Small intestine (tissue), 7 donors: Measurements from ENCODE around the gene BCAS1. TPM values are rescaled to one million over a fixed set of nuclear protein-coding genes. Genes with fewer than 3 reads are reported as not detected.
A peak's percentile ranks its signal among the peaks of the same experiment; 100 is the strongest.

Experiments
- DNase-seq, 2 donors: peaks; one replicate each; pipeline versions ENCODE4 v3.0.0 to v3.0.0-alpha.2; 2013
- FAIRE-seq: peaks from 2 replicates; lab custom pipeline; 2012; peaks lifted over from hg19 to GRCh38; lab: Jason Lieb, UNC
- H3K27ac ChIP-seq, 3 donors: one replicate each; pipeline ENCODE4 v1.5.1; 2013; ENCODE audit warnings: low read length in 2 of 3, mild to moderate bottlenecking in 2 of 3, control low read depth in 1 of 3, inconsistent platforms in 1 of 3, low read depth in 1 of 3, moderate library complexity in 1 of 3
- H3K27me3 ChIP-seq, 3 donors: one replicate each; pipeline ENCODE4 v1.6.1; 2013; ENCODE audit warnings: low read length in 3 of 3, inconsistent platforms in 1 of 3; ENCODE audit not compliant: control insufficient read depth in 3 of 3, insufficient read depth in 3 of 3
- H3K36me3 ChIP-seq, 3 donors: one replicate each; pipeline ENCODE4 v1.6.1; 2013; ENCODE audit warnings: low read length in 3 of 3, inconsistent platforms in 1 of 3, low read depth in 1 of 3, mild to moderate bottlenecking in 1 of 3, moderate library complexity in 1 of 3; ENCODE audit not compliant: control insufficient read depth in 3 of 3, insufficient read depth in 2 of 3
- H3K4me1 ChIP-seq, 3 donors: one replicate each; pipeline ENCODE4 v1.6.1; 2013; ENCODE audit warnings: low read length in 2 of 3, inconsistent platforms in 1 of 3, low read depth in 1 of 3, mild to moderate bottlenecking in 1 of 3, moderate library complexity in 1 of 3; ENCODE audit not compliant: control insufficient read depth in 3 of 3, insufficient read depth in 2 of 3
- H3K4me3 ChIP-seq, 3 donors: one replicate each; pipeline ENCODE4 v1.5.1; 2013; ENCODE audit warnings: low read length in 3 of 3, control low read depth in 1 of 3, inconsistent platforms in 1 of 3, low read depth in 1 of 3, mild to moderate bottlenecking in 1 of 3, moderate library complexity in 1 of 3
- H3K9me3 ChIP-seq, 2 donors: one replicate each; pipeline ENCODE4 v1.6.1; 2013; ENCODE audit warnings: low read depth in 1 of 2, low read length in 1 of 2; ENCODE audit not compliant: control insufficient read depth in 2 of 2, insufficient read depth in 1 of 2
- WGBS, 3 donors: extraction: QIAGEN DNeasy Blood & Tissue Kit; methylation state at CpG; one replicate each; pipeline ENCODE4 v1.1.7; 2013; 5-methylcytosine and 5-hydroxymethylcytosine counted together
- polyA plus RNA-seq, 4 donors: library from polyadenylated mRNA; stranded (reverse) in 3 of 4; unstranded in 1 of 4; fragments of 200-250 nt in 3 of 4; fragments of 120-200 nt in 1 of 4; gene quantifications; one replicate each; pipeline versions ENCODE4 v1.2.1 to v1.2.3, GENCODE V29; 2013
- donor health status: healthy with polysubstance abuse.
- donor health status: control.
- donor health status: control.
- donor health status: Bipolar disorder and iron deficiency.
- donor health status: healthy.

BCAS1 gene
- polyA plus RNA-seq, 4 donors, result 5.3 to 52.9 (median 30.8) TPM

DNA sequence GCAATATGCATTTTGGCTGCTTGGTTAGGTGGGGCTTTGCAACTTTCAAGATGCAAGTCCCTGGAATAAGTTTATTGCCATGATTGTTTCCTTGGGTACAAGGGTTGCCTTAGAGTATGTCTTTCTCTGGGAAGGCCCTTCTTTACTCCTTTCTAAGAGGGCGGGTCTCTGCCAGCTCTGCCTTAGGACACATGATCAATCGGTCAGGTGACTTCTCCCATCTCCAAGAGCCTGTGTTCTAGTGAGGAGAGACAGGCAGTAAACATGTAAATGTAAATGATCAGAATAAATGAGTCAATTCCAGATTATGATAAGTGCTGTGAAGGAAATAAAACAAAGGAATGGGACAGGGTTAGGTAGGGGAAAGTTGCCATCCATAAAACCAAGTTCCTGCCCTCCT lies 43.2 kb upstream of the BCAS1 start:
- peaks cover 0 to 4% of the 10 kb centered on the region in 2 donors for H3K9me3 ChIP-seq
- WGBS, 3 donors, result 26 to 60% (median 54%) methylated on average over 2 of the region's 2 CpGs
- DNase-seq (peak; percentile 72 to 90), FAIRE-seq (no peak)
- H3K27me3 ChIP-seq, result no peaks in the 10 kb centered on the region
- peaks cover 3 to 12% (median 7%) of the 10 kb centered on the region in 3 donors for H3K4me1 ChIP-seq
- H3K27ac ChIP-seq, result peak overlapping the region in 1 of 3 donors; percentile 21
- no peaks in the 10 kb centered on the region for H3K36me3 ChIP-seq
- no peak overlapping the region for H3K4me3 ChIP-seq

- peak in 1 of 2 donors; percentile 32 for DNase-seq
- no peaks in the 10 kb centered on the region for H3K27me3 ChIP-seq
- no peak overlapping the region for H3K4me3 ChIP-seq
- no peak for FAIRE-seq
- peaks cover 3 to 23% (median 10%) of the 10 kb centered on the region in 3 donors for H3K4me1 ChIP-seq
- H3K27ac ChIP-seq, result no peak overlapping the region
- WGBS, 3 donors, result 73 to 83% (median 81%) methylated on average over 4 of the region's 4 CpGs
- H3K36me3 ChIP-seq, result no peaks in the 10 kb centered on the region
- peaks cover 0 to 4% of the 10 kb centered on the region in 2 donors for H3K9me3 ChIP-seq
Observed at GRCh38 chr20:54112221-54112884, 42.0 kb upstream of the BCAS1 start.

GRCh38 chr20:54111460-54111859 lies 41.1 kb upstream of the BCAS1 start:
- 85 to 90% (median 85%) methylated on average over 2 of the region's 2 CpGs for WGBS, 3 donors

GRCh38 chr20:54110457-54110856 lies 40.1 kb upstream of the BCAS1 start:
- DNase-seq (no peak), FAIRE-seq (no peak)
- Histone ChIP-seq H3K4me3 (no peak overlapping the region), H3K36me3 (no peaks in the 10 kb centered on the region), H3K27ac (no peak overlapping the region), H3K4me1 (peaks cover 3 to 27% (median 10%) of the 10 kb centered on the region in 3 donors), H3K9me3 (peaks cover 0 to 4% of the 10 kb centered on the region in 2 donors), H3K27me3 (no peaks in the 10 kb centered on the region)
- 26 to 47% (median 38%) methylated on average over 3 of the region's 3 CpGs for WGBS, 3 donors

More at GRCh38 chr20:54111460-54111859, 41.1 kb upstream of the BCAS1 start:
- no peak for FAIRE-seq
- Histone ChIP-seq H3K4me3 (no peak overlapping the region), H3K27ac (no peak overlapping the region), H3K9me3 (peaks cover 0 to 4% of the 10 kb centered on the region in 2 donors), H3K27me3 (no peaks in the 10 kb centered on the region), H3K4me1 (peaks cover 3 to 27% (median 10%) of the 10 kb centered on the region in 3 donors), H3K36me3 (no peaks in the 10 kb centered on the region)
- DNase-seq, result no peak

DNA sequence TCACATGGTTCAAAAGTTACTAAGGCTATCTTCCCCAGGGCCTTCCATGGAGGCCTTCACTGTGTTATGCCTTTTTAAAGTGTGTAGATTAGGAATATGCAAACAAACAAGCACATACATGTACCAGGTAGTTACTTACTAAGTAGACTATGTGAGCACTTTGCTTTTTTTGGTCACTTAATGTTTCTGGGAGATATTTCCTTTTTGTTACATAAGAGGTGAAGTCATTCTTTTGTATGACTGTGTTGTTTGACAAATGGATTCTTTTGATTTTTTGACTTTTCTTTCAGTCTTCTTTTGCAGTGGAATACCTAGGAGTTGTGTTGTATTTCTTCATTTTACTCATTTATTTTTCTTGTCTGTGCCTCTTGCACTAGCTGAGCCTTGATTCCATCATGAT lies 39.6 kb upstream of the BCAS1 start:
- DNase-seq, result no peak
- H3K36me3 ChIP-seq, result no peaks in the 10 kb centered on the region
- H3K4me1 ChIP-seq, result peaks cover 3 to 27% (median 10%) of the 10 kb centered on the region in 3 donors
- H3K27ac ChIP-seq, result no peak overlapping the region
- H3K27me3 ChIP-seq, result no peaks in the 10 kb centered on the region
- no peak for FAIRE-seq
- no peak overlapping the region for H3K4me3 ChIP-seq
- peaks cover 0 to 4% of the 10 kb centered on the region in 2 donors for H3K9me3 ChIP-seq

GRCh38 chr20:54108817-54109216 lies 38.4 kb upstream of the BCAS1 start:
- Histone ChIP-seq H3K27ac (no peak overlapping the region), H3K36me3 (no peaks in the 10 kb centered on the region), H3K9me3 (peaks cover 0 to 4% of the 10 kb centered on the region in 2 donors), H3K27me3 (no peaks in the 10 kb centered on the region), H3K4me1 (peaks cover 0 to 31% (median 9%) of the 10 kb centered on the region in 3 donors), H3K4me3 (no peak overlapping the region)
- DNase-seq (no peak), FAIRE-seq (peak; percentile 23)
- 82 to 88% (median 85%) methylated on average over 1 of the region's 1 CpG for WGBS, 3 donors

GRCh38 chr20:54108326-54108642 lies 37.9 kb upstream of the BCAS1 start:
- Histone ChIP-seq H3K27ac (peak overlapping the region; percentile 32 to 68 (median 36)), H3K36me3 (no peaks in the 10 kb centered on the region), H3K9me3 (peaks cover 0 to 4% of the 10 kb centered on the region in 2 donors), H3K4me3 (no peak overlapping the region), H3K4me1 (peaks cover 0 to 28% (median 8%) of the 10 kb centered on the region in 3 donors), H3K27me3 (no peaks in the 10 kb centered on the region)
- DNase-seq (no peak), FAIRE-seq (no peak)

DNA sequence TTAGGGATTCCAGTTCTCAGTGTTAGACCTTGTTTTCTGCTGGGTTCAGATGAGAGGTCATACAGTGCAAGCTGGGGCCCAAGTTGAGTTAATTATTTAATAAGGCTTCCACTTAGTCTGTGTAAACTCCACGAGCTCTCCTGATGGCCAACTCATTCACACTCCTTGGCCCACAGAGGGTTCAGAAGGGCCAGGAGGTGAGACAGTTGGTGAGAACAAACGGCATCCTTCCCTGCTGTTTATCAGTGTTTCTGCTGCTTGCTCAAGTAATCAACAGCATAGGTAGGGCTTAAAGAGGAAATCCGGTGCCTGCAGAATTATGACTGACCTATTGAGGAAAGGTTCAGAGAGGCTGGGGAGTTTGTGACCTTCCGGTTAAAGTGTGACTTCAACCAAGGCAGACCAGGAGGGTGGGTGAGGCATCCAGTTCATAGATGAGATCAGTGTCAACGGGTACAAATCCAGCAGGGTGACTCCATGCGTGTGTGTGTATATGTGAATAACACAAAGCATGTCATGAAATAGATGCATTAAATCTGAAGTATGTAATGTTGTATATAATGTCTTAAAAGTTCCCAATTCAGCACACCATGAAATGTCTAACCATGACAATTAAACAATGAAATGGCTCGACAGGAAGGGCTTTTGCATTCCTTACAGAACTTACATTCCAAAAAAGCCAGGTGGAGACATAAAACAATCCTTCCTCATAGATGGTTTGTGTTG lies 37.4 kb upstream of the BCAS1 start:
- no peak for FAIRE-seq
- H3K27me3 ChIP-seq, result no peaks in the 10 kb centered on the region
- H3K4me3 ChIP-seq, result no peak overlapping the region
- DNase-seq, result peak; percentile 35 to 59
- 18 to 46% (median 33%) methylated on average over 7 of the region's 7 CpGs for WGBS, 3 donors
- H3K36me3 ChIP-seq, result no peaks in the 10 kb centered on the region
- peaks cover 0 to 24% (median 5%) of the 10 kb centered on the region in 3 donors for H3K4me1 ChIP-seq
- peaks cover 0 to 4% of the 10 kb centered on the region in 2 donors for H3K9me3 ChIP-seq
- peak overlapping the region; percentile 32 to 68 (median 36) for H3K27ac ChIP-seq
